H1 (cell line): Measurements from ENCODE around the gene MCC. TPM values are rescaled to one million over a fixed set of nuclear protein-coding genes. Genes with fewer than 3 reads are reported as not detected.

Source experiments
- CTCF ChIA-PET: fragments of 300-600 bp; sonication (Branson Sonifier 250); formaldehyde crosslinking; loops from one replicate; lab custom pipeline; 2021; ENCODE audit not compliant: partially characterized antibody; lab: Charles Lee
- POLR2A ChIA-PET: fragments of 300-600 bp; sonication (Branson Sonifier 250); formaldehyde crosslinking; loops from one replicate; lab custom pipeline; 2021; ENCODE audit warnings: inconsistent platforms; ENCODE audit not compliant: partially characterized antibody; lab: Charles Lee
- DNase-seq, 2 experiments: peaks; one replicate each; pipeline versions ENCODE4 v3.0.0 to v3.0.0-alpha.2; 2010 to 2022; ENCODE audit warnings: low spot score in 2 of 2, low read depth in 1 of 2, mixed read lengths in 1 of 2
- FAIRE-seq: peaks from 2 replicates; lab custom pipeline; 2011; peaks lifted over from hg19 to GRCh38; lab: Jason Lieb, UNC
- H2AFZ ChIP-seq: 2 replicates; pipeline ENCODE4 v1.8.1; 2012; ENCODE audit warnings: low read length, inconsistent platforms
- H2AK5ac ChIP-seq: 2 replicates; pipeline ENCODE4 v1.6.1; 2013; ENCODE audit warnings: low read depth, low read length
- H2BK120ac ChIP-seq: replicated peaks from 2 replicates; pipeline ENCODE3; 2013; ENCODE audit warnings: low read depth, low read length, inconsistent platforms
- H2BK12ac ChIP-seq: 2 replicates; pipeline ENCODE4 v1.6.1; 2013; ENCODE audit warnings: low read depth, low read length
- H2BK15ac ChIP-seq: 2 replicates; pipeline ENCODE4 v1.6.1; 2013; ENCODE audit warnings: low read length
- H2BK20ac ChIP-seq: 2 replicates; pipeline ENCODE4 v1.6.1; 2013; ENCODE audit warnings: low read length
- H2BK5ac ChIP-seq: 2 replicates; pipeline ENCODE4 v1.6.1; 2013; ENCODE audit warnings: low read depth, low read length
- H3K14ac ChIP-seq: 2 replicates; pipeline ENCODE4 v1.6.1; 2013; ENCODE audit warnings: inconsistent platforms; ENCODE audit not compliant: insufficient read length
- H3K18ac ChIP-seq: 2 replicates; pipeline ENCODE4 v1.6.1; 2013; ENCODE audit warnings: low read length; ENCODE audit errors: extremely low read depth
- H3K23ac ChIP-seq: 2 replicates; pipeline ENCODE4 v1.6.1; 2013; ENCODE audit warnings: inconsistent platforms; ENCODE audit not compliant: insufficient read length
- H3K23me2 ChIP-seq: 2 replicates; pipeline ENCODE4 v1.6.1; 2013; ENCODE audit warnings: low read depth, low read length
- H3K27ac ChIP-seq: 2 replicates; pipeline ENCODE4 v1.6.1; 2011; ENCODE audit warnings: low read depth, low read length, inconsistent platforms
- H3K27me3 ChIP-seq, 4 experiments: replicated peaks in 1 of 4; 1 replicate in 1 of 4; 2 replicates in 3 of 4; pipeline versions ENCODE4 v1.6.1 to v1.8.1; 2011 to 2013; ENCODE audit warnings: low read length in 3 of 4, mild to moderate bottlenecking in 3 of 4, inconsistent platforms in 2 of 4, mixed read lengths in 2 of 4, moderate library complexity in 1 of 4; ENCODE audit not compliant: control insufficient read depth in 3 of 4, insufficient read depth in 3 of 4; ENCODE audit errors: extremely low read depth in 1 of 4
- H3K36me3 ChIP-seq, 4 experiments: 2 replicates each; pipeline versions ENCODE4 v1.6.1 to v1.8.1; 2011 to 2013; ENCODE audit warnings: mild to moderate bottlenecking in 4 of 4, low read length in 3 of 4, moderate library complexity in 2 of 4, control low read depth in 1 of 4, inconsistent platforms in 1 of 4; ENCODE audit not compliant: insufficient read depth in 4 of 4, control insufficient read depth in 2 of 4
- H3K4ac ChIP-seq: replicated peaks from 2 replicates; pipeline ENCODE3; 2013; ENCODE audit warnings: low read length, low read depth, mixed read lengths, inconsistent platforms; ENCODE audit not compliant: insufficient read length
- H3K4me1 ChIP-seq, 4 experiments: replicated peaks in 1 of 4; 1 replicate in 1 of 4; 2 replicates in 3 of 4; pipeline versions ENCODE4 v1.6.1 to v1.8.1; 2011 to 2013; ENCODE audit warnings: low read length in 3 of 4, inconsistent platforms in 2 of 4, mixed read lengths in 1 of 4; ENCODE audit not compliant: insufficient read depth in 4 of 4, control insufficient read depth in 3 of 4
- H3K4me2 ChIP-seq, 2 experiments: 2 replicates each; pipeline versions ENCODE4 v1.6.1 to v1.8.1; 2011 to 2013; ENCODE audit warnings: low read depth in 2 of 2, low read length in 2 of 2, control low read depth in 1 of 2, inconsistent platforms in 1 of 2, mild to moderate bottlenecking in 1 of 2; ENCODE audit not compliant: insufficient read depth in 1 of 2
- H3K4me3 ChIP-seq, 4 experiments: fragments of 200-600, 300-600 bp in 1 of 4; sonication (generic), shearing (Covaris generic), sonication (Bioruptor Twin) in 1 of 4; 2 replicates each; pipeline versions ENCODE4 v1.5.1 to v1.8.1; 2011 to 2016; ENCODE audit warnings: low read length in 4 of 4, low read depth in 3 of 4, control low read depth in 2 of 4, inconsistent platforms in 2 of 4, mild to moderate bottlenecking in 2 of 4, mixed read lengths in 1 of 4, moderate library complexity in 1 of 4; ENCODE audit not compliant: insufficient read depth in 2 of 4; ENCODE audit errors: extremely low read depth in 1 of 4
- H3K56ac ChIP-seq: replicated peaks from 2 replicates; pipeline ENCODE3; 2013; ENCODE audit warnings: low read depth, mild to moderate bottlenecking, mixed read lengths, low read length, inconsistent platforms; ENCODE audit not compliant: insufficient read length
- H3K79me1 ChIP-seq: 2 replicates; pipeline ENCODE4 v1.6.1; 2013; ENCODE audit warnings: low read depth, low read length, control low read depth
- H3K79me2 ChIP-seq, 2 experiments: 2 replicates each; pipeline versions ENCODE4 v1.6.1 to v1.8.1; 2012 to 2013; ENCODE audit warnings: low read length in 2 of 2, mild to moderate bottlenecking in 2 of 2, inconsistent platforms in 1 of 2; ENCODE audit not compliant: insufficient read depth in 2 of 2, control insufficient read depth in 1 of 2
- H3K9ac ChIP-seq, 4 experiments: replicated peaks in 1 of 4; 1 replicate in 1 of 4; 2 replicates in 3 of 4; pipeline versions ENCODE4 v1.6.1 to v1.8.1; 2011 to 2013; ENCODE audit warnings: low read depth in 3 of 4, low read length in 3 of 4, control low read depth in 2 of 4, mild to moderate bottlenecking in 2 of 4, moderate library complexity in 2 of 4, inconsistent platforms in 1 of 4; ENCODE audit errors: extremely low read depth in 1 of 4
- H3K9me3 ChIP-seq, 2 experiments: 2 replicates each; pipeline versions ENCODE4 v1.6.1 to v1.8.1; 2012 to 2013; ENCODE audit warnings: mild to moderate bottlenecking in 2 of 2, moderate library complexity in 2 of 2, control low read depth in 1 of 2, inconsistent platforms in 1 of 2, low read depth in 1 of 2, low read length in 1 of 2, mixed read lengths in 1 of 2; ENCODE audit not compliant: insufficient read depth in 2 of 2
- H4K20me1 ChIP-seq, 2 experiments: replicated peaks in 1 of 2; 2 replicates each; pipeline versions ENCODE3 to v1.8.1; 2011 to 2013; ENCODE audit warnings: inconsistent platforms in 2 of 2, low read length in 2 of 2, mild to moderate bottlenecking in 1 of 2; ENCODE audit not compliant: insufficient read depth in 2 of 2, control insufficient read depth in 1 of 2
- H4K5ac ChIP-seq: 2 replicates; pipeline ENCODE4 v1.6.1; 2013; ENCODE audit warnings: low read length, low read depth, mixed read lengths, inconsistent platforms; ENCODE audit not compliant: insufficient read length
- H4K8ac ChIP-seq: 2 replicates; pipeline ENCODE4 v1.8.0; 2013; ENCODE audit warnings: mild to moderate bottlenecking, moderate library complexity, low read length, inconsistent platforms; ENCODE audit not compliant: insufficient read depth; ENCODE audit errors: extremely low read depth
- H4K91ac ChIP-seq: replicated peaks from 2 replicates; pipeline ENCODE3; 2013; ENCODE audit warnings: low read length, mixed read lengths, inconsistent platforms; ENCODE audit not compliant: insufficient read length
- ATF3 ChIP-seq: IDR thresholded peaks from 2 replicates; pipeline ENCODE4 v1.6.1; 2011; ENCODE audit warnings: low read depth, mild to moderate bottlenecking, low read length; ENCODE audit not compliant: insufficient read depth
- HDAC6 ChIP-seq: IDR thresholded peaks from one replicate; pipeline ENCODE4 v1.7.1; 2012; ENCODE audit warnings: low read depth, mild to moderate bottlenecking, inconsistent platforms, low read length, moderate library complexity
- SAP30 ChIP-seq: fragments of 300-600 bp; sonication (generic); IDR thresholded peaks from 2 replicates; pipeline ENCODE4 v1.7.1; 2012; ENCODE audit warnings: low read length, moderate library complexity, mild to moderate bottlenecking, inconsistent platforms; ENCODE audit not compliant: insufficient read depth, insufficient replicate concordance
- SP1 ChIP-seq: IDR thresholded peaks from 2 replicates; pipeline ENCODE4 v1.6.1; 2011; ENCODE audit warnings: low read depth, low read length
- SP2 ChIP-seq: IDR thresholded peaks from 2 replicates; pipeline ENCODE4 v1.6.1; 2012; ENCODE audit warnings: mild to moderate bottlenecking, low read length, inconsistent platforms
- TAF1 ChIP-seq: IDR thresholded peaks from 2 replicates; pipeline ENCODE4 v1.6.1; 2011; ENCODE audit warnings: mild to moderate bottlenecking, low read depth, low read length
- TAF7 ChIP-seq: optimal IDR thresholded peaks from 2 replicates; pipeline ENCODE3; 2011; ENCODE audit warnings: low read depth, mild to moderate bottlenecking, inconsistent platforms, low read length, moderate library complexity, borderline replicate concordance
- WGBS, 2 experiments: shearing (Covaris generic) in 1 of 2; methylation state at CpG; one replicate each; pipeline versions ENCODE4 v1.1.6 to v1.1.7; 2013 to 2015; ENCODE audit warnings: low lambda C conversion rate in 2 of 2, mixed read lengths in 2 of 2, inconsistent platforms in 1 of 2, low coverage in 1 of 2, missing lambda C conversion rate in 1 of 2; ENCODE audit not compliant: insufficient replicate concordance in 2 of 2, insufficient coverage in 1 of 2, insufficient read length in 1 of 2; ENCODE audit errors: extremely low coverage in 1 of 2, missing lambda C conversion rate in 1 of 2; 5-methylcytosine and 5-hydroxymethylcytosine counted together
- polyA plus RNA-seq, 7 experiments: library from polyadenylated mRNA; depleted of rRNA in 3 of 7; stranded (reverse) in 5 of 7; unstranded in 2 of 7; fragments of >200 nt in 5 of 7; fragments of 200-250 nt in 2 of 7; gene quantifications; 1 replicate in 5 of 7; 2 replicates in 1 of 7; 4 replicates in 1 of 7; pipeline versions ENCODE4 v1.2.1 to v1.2.3, GENCODE V29; 2011 to 2013; ENCODE audit warnings: missing spikeins in 2 of 7, mixed read lengths in 2 of 7
- total RNA-seq: library from RNA; stranded (reverse); fragmentation: NEBNext Ultra II Directional; extraction: Animal tissue kit (Norgen Biotek cat#: 25700); gene quantifications from 2 replicates; pipeline ENCODE4 v1.2.1, GENCODE V29; 2021

Gene MCC
- total and polyA plus RNA-seq, 2 of the 8 experiments (the other 6 are each of a cell fraction or from before 2014, with no cell fraction given): 2.6 to 18.3 TPM

GRCh38 chr5:113246361-113246870 is 241.8 kb downstream of the MCC start:
- Histone ChIP-seq H3K79me1 (no peaks in the 10 kb centered on the region), H3K9me3 (no peaks in the 10 kb centered on the region), H3K4me3 (no peak overlapping the region), H3K18ac (peak overlapping the region; percentile 62; the same call in 1 of the 2 replicates), H2BK12ac (no peak overlapping the region), H2AFZ (no peak overlapping the region), H2AK5ac (no peak overlapping the region), H2BK20ac (no peak overlapping the region), H3K27me3 (no peaks in the 10 kb centered on the region; a peak in 1 of 7 replicates), H2BK120ac (peak overlapping the region; percentile 84), H2BK5ac (no peak overlapping the region), H3K36me3 (no peaks in the 10 kb centered on the region), H3K4me1 (peaks cover 1 to 8% (median 5%) of the 10 kb centered on the region in 4 experiments; a peak in 4 of 7 replicates), H3K4me2 (peak overlapping the region in 1 of 2 experiments; percentile 11; a peak in 1 of 4 replicates), H4K5ac (no peak overlapping the region), H3K23ac (no peak overlapping the region), H3K79me2 (peaks cover 5 to 8% of the 10 kb centered on the region in 2 experiments; a peak in 2 of 4 replicates), H2BK15ac (no peak overlapping the region), H3K4ac (no peak overlapping the region), H3K23me2 (no peaks in the 10 kb centered on the region), H3K27ac (no peak overlapping the region), H3K9ac (no peak overlapping the region), H4K20me1 (no peaks in the 10 kb centered on the region), H3K56ac (no peak overlapping the region), H4K91ac (no peak overlapping the region), H4K8ac (no peak overlapping the region), H3K14ac (no peak overlapping the region)
- TF ChIP-seq SP1 (no peak), ATF3 (no peak), SAP30 (no peak), SP2 (no peak), TAF1 (no peak), HDAC6 (no peak), TAF7 (no peak)
- DNase-seq (no peak), FAIRE-seq (no peak)
- ChIA-PET CTCF (interaction anchor here (0.5 to 1.2 kb wide), 2 partner anchors 77 to 1998 kb away, joined by 3 read pairs; no protein-coding TSS in a partner anchor), POLR2A (interaction anchor here (0.6 to 1.2 kb wide), 2 partner anchors 15 kb away, joined by 3 read pairs; no protein-coding TSS in a partner anchor)
- WGBS, 2 experiments: 84% methylated on average over 5 of the region's 5 CpGs; no CpG with 5 or more reads in 1 of the 2 experiments
